Neural cell (in vitro differentiated cells): ENCODE data around the gene SLC35A2. TPM values are rescaled to one million over a fixed set of nuclear protein-coding genes. Genes with fewer than 3 reads are reported as not detected.

Source experiments
- H2AFZ ChIP-seq: fragments of 200-600, 300-800 bp; sonication (generic), shearing (Covaris generic); 2 replicates; pipeline ENCODE4 v1.6.0; 2014; ENCODE audit warnings: low read depth, mild to moderate bottlenecking, antibody characterized with exemption, low read length, moderate library complexity
- H3F3A ChIP-seq: fragments of 200-600 bp; shearing (Covaris generic); 2 replicates; pipeline ENCODE4 v1.6.1; 2016; ENCODE audit warnings: mild to moderate bottlenecking, moderate library complexity, mixed read lengths, antibody characterized with exemption, low read length; ENCODE audit not compliant: insufficient read depth, poor library complexity, severe bottlenecking
- H3K27ac ChIP-seq: fragments of 200-600, 300-800 bp; sonication (generic), shearing (Covaris generic); 2 replicates; pipeline ENCODE4 v1.5.1; 2014; ENCODE audit warnings: mild to moderate bottlenecking, low read length, moderate library complexity
- H3K27me3 ChIP-seq: fragments of 300-800, 200-600 bp; sonication (generic), shearing (Covaris generic); 2 replicates; pipeline ENCODE4 v1.6.0; 2014; ENCODE audit warnings: mild to moderate bottlenecking, low read depth, low read length, moderate library complexity; ENCODE audit not compliant: insufficient read depth
- H3K36me3 ChIP-seq: fragments of 300-800, 200-600 bp; sonication (generic), shearing (Covaris generic); 2 replicates; pipeline ENCODE4 v1.5.1; 2014; ENCODE audit warnings: mild to moderate bottlenecking, antibody characterized with exemption, low read length, moderate library complexity; ENCODE audit not compliant: insufficient read depth
- H3K4me2 ChIP-seq: fragments of 300-800, 200-600 bp; sonication (generic), shearing (Covaris generic); 2 replicates; pipeline ENCODE4 v1.6.0; 2014; ENCODE audit warnings: mild to moderate bottlenecking, low read length
- H3K4me3 ChIP-seq: fragments of 300-800, 200-600 bp; sonication (generic), shearing (Covaris generic); 2 replicates; pipeline ENCODE4 v1.5.1; 2014; ENCODE audit warnings: mild to moderate bottlenecking, low read length, moderate library complexity
- H3K79me2 ChIP-seq: fragments of 200-600 bp; shearing (Covaris generic); replicated peaks from 2 replicates; pipeline ENCODE4 v1.6.0; 2014; ENCODE audit warnings: mild to moderate bottlenecking, low read length, moderate library complexity; ENCODE audit not compliant: insufficient read depth
- H3K9ac ChIP-seq: fragments of 300-800, 200-600 bp; sonication (generic), shearing (Covaris generic); 2 replicates; pipeline ENCODE4 v1.6.1; 2016; ENCODE audit warnings: mild to moderate bottlenecking, low read length, mixed read lengths
- H3K9me2 ChIP-seq: fragments of 200-600 bp; shearing (Covaris generic); 2 replicates; pipeline ENCODE4 v1.6.1; 2016; ENCODE audit warnings: mild to moderate bottlenecking, low read length, mixed read lengths; ENCODE audit not compliant: insufficient read depth
- H3K9me3 ChIP-seq: fragments of 200-600, 300-800 bp; sonication (generic), shearing (Covaris generic); 2 replicates; pipeline ENCODE4 v1.6.1; 2016; ENCODE audit warnings: mild to moderate bottlenecking, mixed run types, low read length, moderate library complexity, mixed read lengths
- H4K20me1 ChIP-seq: fragments of 200-600 bp; shearing (Covaris generic); 2 replicates; pipeline ENCODE4 v1.6.1; 2016; ENCODE audit warnings: mild to moderate bottlenecking, mixed run types; ENCODE audit not compliant: insufficient read depth
- EP300 ChIP-seq: fragments of 450-650 bp; conservative IDR thresholded peaks from 2 replicates; pipeline ENCODE4 v1.6.1; 2014; ENCODE audit warnings: antibody characterized with exemption, mild to moderate bottlenecking, moderate library complexity; ENCODE audit not compliant: poor library complexity, severe bottlenecking
- EZH2 ChIP-seq: fragments of 200-600, 300-800 bp; shearing (Covaris generic), sonication (generic); IDR thresholded peaks from 2 replicates; pipeline ENCODE4 v1.6.1; 2014; ENCODE audit warnings: antibody characterized with exemption, low read length, borderline replicate concordance, mild to moderate bottlenecking; ENCODE audit not compliant: insufficient read depth, poor library complexity, severe bottlenecking
- MXI1 ChIP-seq: fragments of 450-650 bp; conservative IDR thresholded peaks from 2 replicates; pipeline ENCODE4 v1.6.1; 2014; ENCODE audit warnings: antibody characterized with exemption, mild to moderate bottlenecking; ENCODE audit not compliant: poor library complexity, severe bottlenecking
- POLR2AphosphoS5 ChIP-seq: IDR thresholded peaks from 2 replicates; pipeline ENCODE4 v1.6.1; 2012
- RAD21 ChIP-seq: fragments of 450-650 bp; conservative IDR thresholded peaks from 2 replicates; pipeline ENCODE4 v1.6.1; 2014; ENCODE audit warnings: antibody characterized with exemption, mild to moderate bottlenecking, moderate library complexity
- REST ChIP-seq: IDR thresholded peaks from 2 replicates; pipeline ENCODE4 v1.6.1; 2012; ENCODE audit warnings: borderline replicate concordance
- SMC3 ChIP-seq: fragments of 450-650 bp; conservative IDR thresholded peaks from 2 replicates; pipeline ENCODE4 v1.6.1; 2014; ENCODE audit warnings: antibody characterized with exemption, mild to moderate bottlenecking, moderate library complexity; ENCODE audit not compliant: poor library complexity
- TAF1 ChIP-seq: IDR thresholded peaks from 2 replicates; pipeline ENCODE4 v1.6.1; 2012; ENCODE audit warnings: low read depth
- polyA plus RNA-seq: library from polyadenylated mRNA; depleted of rRNA; stranded (reverse); fragments of >200 nt; gene quantifications from 2 replicates; pipeline ENCODE4 v1.2.3, GENCODE V29; 2014
- TF ChIP-seq, protein P1 (sequence below): fragments of 450-650 bp; IDR thresholded peaks from 2 replicates; pipeline ENCODE4 v1.5.1; 2014; ENCODE audit warnings: antibody characterized with exemption, mild to moderate bottlenecking, moderate library complexity; ENCODE audit not compliant: poor library complexity, severe bottlenecking

The SLC35A2 gene
- polyA plus RNA-seq, 1 donor from 2014 or later: 20.7 TPM

GRCh38 chrX:48897625-48898306 lies 13.7 kb downstream of the SLC35A2 start, which contains the start of the genes PQBP1 and TIMM17B:
PQBP1 (plus strand) TSS chrX:48897930; CDS start chrX:48898510, 580 bp downstream.
TIMM17B (minus strand) TSS chrX:48897768; CDS start chrX:48897749, 19 bp downstream.
- H3K9me3 ChIP-seq: no peaks in the 10 kb centered on the region
- TF ChIP-seq POLR2AphosphoS5: peak; percentile 97
- no peak for TF ChIP-seq RAD21
- no peak for TF ChIP-seq SMC3
- no peak for TF ChIP-seq EZH2
- TF ChIP-seq REST: peak; percentile 48
- TF ChIP-seq, protein P1, sequence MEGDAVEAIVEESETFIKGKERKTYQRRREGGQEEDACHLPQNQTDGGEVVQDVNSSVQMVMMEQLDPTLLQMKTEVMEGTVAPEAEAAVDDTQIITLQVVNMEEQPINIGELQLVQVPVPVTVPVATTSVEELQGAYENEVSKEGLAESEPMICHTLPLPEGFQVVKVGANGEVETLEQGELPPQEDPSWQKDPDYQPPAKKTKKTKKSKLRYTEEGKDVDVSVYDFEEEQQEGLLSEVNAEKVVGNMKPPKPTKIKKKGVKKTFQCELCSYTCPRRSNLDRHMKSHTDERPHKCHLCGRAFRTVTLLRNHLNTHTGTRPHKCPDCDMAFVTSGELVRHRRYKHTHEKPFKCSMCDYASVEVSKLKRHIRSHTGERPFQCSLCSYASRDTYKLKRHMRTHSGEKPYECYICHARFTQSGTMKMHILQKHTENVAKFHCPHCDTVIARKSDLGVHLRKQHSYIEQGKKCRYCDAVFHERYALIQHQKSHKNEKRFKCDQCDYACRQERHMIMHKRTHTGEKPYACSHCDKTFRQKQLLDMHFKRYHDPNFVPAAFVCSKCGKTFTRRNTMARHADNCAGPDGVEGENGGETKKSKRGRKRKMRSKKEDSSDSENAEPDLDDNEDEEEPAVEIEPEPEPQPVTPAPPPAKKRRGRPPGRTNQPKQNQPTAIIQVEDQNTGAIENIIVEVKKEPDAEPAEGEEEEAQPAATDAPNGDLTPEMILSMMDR: no peak
- TF ChIP-seq EP300: no peak
- peak; percentile 85 for TF ChIP-seq TAF1
- TF ChIP-seq MXI1: peak; percentile 30
- no peaks in the 10 kb centered on the region for H3K36me3 ChIP-seq
- no peaks in the 10 kb centered on the region for H3K27me3 ChIP-seq
- peaks cover 10% of the 10 kb centered on the region for H3K79me2 ChIP-seq
- no peaks in the 10 kb centered on the region for H4K20me1 ChIP-seq
- H2AFZ ChIP-seq: no peak within 1 kb of the TSS
- H3K9ac ChIP-seq: peak within 1 kb of the TSS; percentile 96
- H3K4me2 ChIP-seq: peak within 1 kb of the TSS; percentile 62
- H3K9me2 ChIP-seq: no peaks in the 10 kb centered on the region
- H3K27ac ChIP-seq: peak within 1 kb of the TSS; percentile 97
- no peaks in the 10 kb centered on the region for H3F3A ChIP-seq
- peak within 1 kb of the TSS; percentile 82 for H3K4me3 ChIP-seq

GRCh38 chrX:48897157-48897624 lies 14.3 kb downstream of the SLC35A2 start:
- Histone ChIP-seq H3K9me2 (no peaks in the 10 kb centered on the region), H4K20me1 (no peaks in the 10 kb centered on the region), H3K4me3 (peak overlapping the region; percentile 82), H3K4me2 (peak overlapping the region; percentile 30), H3K79me2 (peaks cover 10% of the 10 kb centered on the region), H3K27me3 (no peaks in the 10 kb centered on the region), H3K9ac (peak overlapping the region; percentile 96), H3K27ac (peak overlapping the region; percentile 97), H3K9me3 (no peaks in the 10 kb centered on the region), H3F3A (no peaks in the 10 kb centered on the region), H3K36me3 (no peaks in the 10 kb centered on the region), H2AFZ (no peak overlapping the region)
- peak; percentile 16 for TF ChIP-seq REST
- TF ChIP-seq EZH2: no peak
